Vagina (tissue), 2 donors: Measurements from ENCODE around the gene EZH2. TPM values are rescaled to one million over a fixed set of nuclear protein-coding genes. Genes with fewer than 3 reads are reported as not detected.
A peak's percentile ranks its signal among the peaks of the same experiment; 100 is the strongest.

Experiments
- DNase-seq, 2 donors: peaks; one replicate each; pipeline ENCODE4 v3.0.0-alpha.2; 2017; ENCODE audit errors: extremely low spot score in 2 of 2
- H3K27ac ChIP-seq: fragments of 200-600 bp; sonication (generic); one replicate; pipeline ENCODE4 v1.5.1; 2019
- H3K27me3 ChIP-seq: fragments of 200-600 bp; sonication (generic); one replicate; pipeline ENCODE4 v1.5.1; 2019
- H3K36me3 ChIP-seq, 2 donors: fragments of 200-600 bp; sonication (generic); one replicate each; pipeline ENCODE4 v1.5.1; 2017 to 2019
- H3K4me1 ChIP-seq: fragments of 200-600 bp; sonication (generic); one replicate; pipeline ENCODE4 v1.5.1; 2019
- H3K4me3 ChIP-seq, 2 donors: fragments of 200-600 bp; sonication (generic); 1 replicate in 1 of 2; 2 replicates in 1 of 2; pipeline ENCODE4 v1.5.1; 2016 to 2019
- H3K9me3 ChIP-seq: fragments of 200-600 bp; sonication (generic); one replicate; pipeline ENCODE4 v1.5.1; 2019
- CTCF ChIP-seq, 3 experiments: fragments of 450-650 bp in 2 of 3; fragments of 200-600 bp in 1 of 3; sonication (generic) in 1 of 3; IDR thresholded peaks; one replicate each; pipeline ENCODE4 v1.5.1; 2017 to 2019; ENCODE audit warnings: antibody characterized with exemption in 3 of 3, mild to moderate bottlenecking in 2 of 3, moderate library complexity in 2 of 3
- POLR2A ChIP-seq, 2 donors: fragments of 450-650 bp; IDR thresholded peaks; one replicate each; pipeline ENCODE4 v1.6.1; 2017; ENCODE audit warnings: antibody characterized with exemption in 2 of 2, mild to moderate bottlenecking in 2 of 2, moderate library complexity in 2 of 2
- POLR2AphosphoS5 ChIP-seq, 2 donors: sonication (generic); formaldehyde crosslinking; IDR thresholded peaks; one replicate each; pipeline ENCODE4 v1.9.0; 2017; ENCODE audit warnings: antibody characterized with exemption in 2 of 2, mild to moderate bottlenecking in 2 of 2, low read depth in 1 of 2; ENCODE audit not compliant: insufficient read depth in 1 of 2
- intact Hi-C: fragments of 100-400 bp; cut with DNase I; formaldehyde crosslinking; loops from one replicate; pipeline ENCODE4 v1.15.1; 2023
- total RNA-seq: library from RNA; depleted of rRNA; stranded (reverse); fragments of >200 nt; gene quantifications from one replicate; pipeline ENCODE4 v1.2.3, GENCODE V29; 2016

Gene EZH2
- total RNA-seq, 1 donor from 2014 or later, result 7.9 TPM

- no peaks in the 10 kb centered on the region for H3K9me3 ChIP-seq
- no peaks in the 10 kb centered on the region for H3K36me3 ChIP-seq
- peaks cover 18% of the 10 kb centered on the region for H3K4me1 ChIP-seq
- intact Hi-C loops, result loop anchor here (10.0 kb wide), 1 partner anchor 82 kb away; no protein-coding TSS in a partner anchor
- TF ChIP-seq POLR2AphosphoS5 (IDR thresholded peaks at IDR 0.05; ENCODE audit: insufficient read depth in 1 of 2, low read depth in 1 of 2), result peak in 1 of 2 donors; percentile 14
- TF ChIP-seq POLR2A (IDR thresholded peaks at IDR 0.05), result no peak
- no peak for DNase-seq
- no peaks in the 10 kb centered on the region for H3K27me3 ChIP-seq
- peak overlapping the region; percentile 84 for H3K27ac ChIP-seq
- H3K4me3 ChIP-seq, result peak overlapping the region; percentile 93 to 99
Observed at GRCh38 chr7:148882841-148883265, 1.2 kb downstream of the EZH2 start.

- Histone ChIP-seq H3K36me3 (no peaks in the 10 kb centered on the region), H3K4me3 (no peak overlapping the region), H3K27me3 (no peaks in the 10 kb centered on the region), H3K27ac (no peak overlapping the region), H3K4me1 (peaks cover 18% of the 10 kb centered on the region), H3K9me3 (no peaks in the 10 kb centered on the region)
- TF ChIP-seq CTCF (IDR thresholded peaks at IDR 0.05) (no peak), POLR2AphosphoS5 (IDR thresholded peaks at IDR 0.05; ENCODE audit: insufficient read depth in 1 of 2, low read depth in 1 of 2) (no peak), POLR2A (IDR thresholded peaks at IDR 0.05) (no peak)
- DNase-seq, result no peak
- intact Hi-C loops, result loop anchor here (10.0 kb wide), 1 partner anchor 83 kb away; no protein-coding TSS in a partner anchor
Observed at GRCh38 chr7:148882192-148882591, 1.9 kb downstream of the EZH2 start.

- intact Hi-C loops, result no loop called here
- no peak overlapping the region for H3K27ac ChIP-seq
- peaks cover 12% of the 10 kb centered on the region for H3K4me1 ChIP-seq
- H3K36me3 ChIP-seq, result no peaks in the 10 kb centered on the region
- no peaks in the 10 kb centered on the region for H3K27me3 ChIP-seq
- no peak for DNase-seq
- H3K9me3 ChIP-seq, result no peaks in the 10 kb centered on the region
- no peak overlapping the region for H3K4me3 ChIP-seq
- no peak for TF ChIP-seq POLR2AphosphoS5 (IDR thresholded peaks at IDR 0.05; ENCODE audit: insufficient read depth in 1 of 2, low read depth in 1 of 2)
- TF ChIP-seq CTCF (IDR thresholded peaks at IDR 0.05), result no peak
- TF ChIP-seq POLR2A (IDR thresholded peaks at IDR 0.05), result no peak
Observed at GRCh38 chr7:148878317-148878716, 5.8 kb downstream of the EZH2 start.

GRCh38 chr7:148877517-148877916, 6.6 kb downstream of the EZH2 start:
- TF ChIP-seq POLR2A (IDR thresholded peaks at IDR 0.05), result no peak
- TF ChIP-seq CTCF (IDR thresholded peaks at IDR 0.05), result no peak
- TF ChIP-seq POLR2AphosphoS5 (IDR thresholded peaks at IDR 0.05; ENCODE audit: insufficient read depth in 1 of 2, low read depth in 1 of 2), result no peak

GRCh38 chr7:148872188-148872587, 11.9 kb downstream of the EZH2 start:
- H3K36me3 ChIP-seq, result no peaks in the 10 kb centered on the region
- TF ChIP-seq CTCF (IDR thresholded peaks at IDR 0.05) (no peak), POLR2AphosphoS5 (IDR thresholded peaks at IDR 0.05; ENCODE audit: insufficient read depth in 1 of 2, low read depth in 1 of 2) (no peak), POLR2A (IDR thresholded peaks at IDR 0.05) (no peak)
- H3K4me1 ChIP-seq, result no peaks in the 10 kb centered on the region
- no peaks in the 10 kb centered on the region for H3K9me3 ChIP-seq
- intact Hi-C loops, result no loop called here
- H3K4me3 ChIP-seq, result no peak overlapping the region
- no peak for DNase-seq
- no peak overlapping the region for H3K27ac ChIP-seq
- no peaks in the 10 kb centered on the region for H3K27me3 ChIP-seq

More at GRCh38 chr7:148877517-148877916, 6.6 kb downstream of the EZH2 start:
- Histone ChIP-seq H3K4me3 (no peak overlapping the region), H3K36me3 (no peaks in the 10 kb centered on the region), H3K27ac (no peak overlapping the region), H3K4me1 (peaks cover 5% of the 10 kb centered on the region), H3K27me3 (no peaks in the 10 kb centered on the region), H3K9me3 (no peaks in the 10 kb centered on the region)
- intact Hi-C loops, result no loop called here
- DNase-seq, result no peak
